Endometrial microvascular endothelial cells (primary cell): ENCODE measurements around the gene PRR5L. TPM values are rescaled to one million over a fixed set of nuclear protein-coding genes. Genes with fewer than 3 reads are reported as not detected.

Source experiments
- in situ Hi-C: cut with HindIII; loops from 2 replicates; pipeline ENCODE4 v1.10.0; 2017; ENCODE audit warnings: low sequenced_read_pairs, low pct_unique_long_range_greater_than_20kb; ENCODE audit errors: inconsistent ontology term
- total RNA-seq: library from RNA; depleted of rRNA; stranded (reverse); fragments of >200 nt; gene quantifications from one replicate; pipeline ENCODE4 v1.2.3, GENCODE V29; 2015; ENCODE audit errors: inconsistent ontology term

Gene PRR5L
- total RNA-seq, 1 donor from 2014 or later: 25.6 TPM

DNA sequence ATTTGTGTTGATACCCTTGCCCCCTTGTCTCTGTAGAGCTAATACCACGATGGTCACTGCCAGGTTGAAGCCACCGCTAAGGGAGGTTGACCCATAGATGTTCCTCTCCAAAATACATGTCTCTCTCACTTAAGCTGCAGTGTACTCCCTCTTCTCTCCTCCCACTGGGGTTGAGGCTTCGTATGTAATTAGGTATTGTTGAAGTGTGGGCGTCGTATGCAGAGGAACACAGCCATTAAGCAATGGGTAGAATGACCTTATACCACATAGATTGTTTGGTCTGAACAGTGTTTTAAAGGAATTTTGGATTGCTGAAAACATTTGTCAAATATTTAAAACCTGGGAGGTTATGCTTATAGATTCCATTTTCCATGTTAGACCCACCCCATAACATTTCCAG is 142.0 kb downstream of the PRR5L start:
- in situ Hi-C loops: no loop called here

DNA sequence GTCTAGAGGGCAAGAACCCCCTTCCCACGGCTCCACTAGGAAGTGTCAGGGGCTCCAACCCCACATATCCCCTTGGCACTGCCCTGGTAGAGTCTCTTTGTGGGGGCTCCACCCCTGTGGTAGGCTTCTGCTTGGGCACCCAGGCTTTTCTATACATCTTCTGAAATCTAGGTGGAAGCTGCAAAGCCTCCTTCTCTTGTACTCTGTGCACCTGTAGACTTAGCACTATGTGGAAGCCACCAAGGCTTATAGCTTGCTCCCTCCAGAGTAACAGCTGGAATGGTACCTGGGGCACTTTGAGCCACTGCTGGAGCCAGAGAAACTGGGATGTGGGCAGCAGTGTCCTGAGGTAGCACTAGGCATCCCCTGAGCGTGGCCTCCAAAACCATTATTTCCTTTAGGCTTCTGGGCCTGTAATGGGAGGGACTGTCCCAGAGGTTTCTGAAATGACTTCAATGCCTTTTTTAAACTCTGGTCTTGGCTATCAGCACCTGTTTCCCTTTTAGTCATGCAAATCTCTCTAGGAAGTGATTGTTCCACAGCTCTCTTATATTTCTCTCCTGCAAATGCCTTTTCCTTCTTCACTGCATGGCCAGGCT is 145.6 kb downstream of the PRR5L start:
- in situ Hi-C loops: no loop called here

DNA sequence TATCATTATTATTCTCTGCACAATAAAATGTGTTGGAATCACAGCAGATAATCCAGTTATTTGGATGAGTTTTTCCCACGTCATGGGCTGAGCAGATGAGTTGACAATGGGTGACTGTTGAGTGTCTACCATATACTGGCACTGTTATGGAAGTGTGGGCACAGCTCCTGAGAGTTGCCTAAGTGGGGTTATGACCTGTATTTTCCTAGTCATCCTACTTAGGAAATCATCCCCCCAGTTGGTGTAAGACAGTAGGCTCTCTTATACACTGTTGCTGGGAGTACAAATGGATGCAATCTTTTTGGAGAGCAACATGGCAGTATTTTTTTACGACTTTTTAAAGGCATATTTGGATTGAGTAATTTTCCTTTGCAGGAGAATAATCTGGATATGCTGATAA is 147.6 kb downstream of the PRR5L start:
- in situ Hi-C loops: no loop called here

DNA sequence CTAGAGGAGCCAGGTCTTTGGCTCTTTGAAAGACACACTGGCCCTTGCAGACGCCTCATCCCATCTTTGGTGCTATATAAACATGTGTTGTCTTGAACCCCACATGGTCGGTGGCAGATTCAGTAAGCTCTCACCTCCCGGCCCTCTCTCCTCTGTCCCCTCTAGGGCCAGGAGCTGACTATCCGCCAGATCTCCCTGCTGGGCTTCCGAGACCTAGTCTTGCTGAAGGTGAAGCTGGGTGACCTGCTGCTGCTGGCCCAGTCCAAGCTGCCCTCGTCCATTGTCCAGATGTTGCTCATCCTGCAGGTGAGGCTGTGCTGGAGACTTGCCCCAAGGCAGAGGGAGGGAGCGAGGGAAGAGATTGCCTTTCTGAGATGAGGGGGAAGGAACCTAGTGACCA is 150.0 kb downstream of the PRR5L start:
- in situ Hi-C loops: no loop called here

DNA sequence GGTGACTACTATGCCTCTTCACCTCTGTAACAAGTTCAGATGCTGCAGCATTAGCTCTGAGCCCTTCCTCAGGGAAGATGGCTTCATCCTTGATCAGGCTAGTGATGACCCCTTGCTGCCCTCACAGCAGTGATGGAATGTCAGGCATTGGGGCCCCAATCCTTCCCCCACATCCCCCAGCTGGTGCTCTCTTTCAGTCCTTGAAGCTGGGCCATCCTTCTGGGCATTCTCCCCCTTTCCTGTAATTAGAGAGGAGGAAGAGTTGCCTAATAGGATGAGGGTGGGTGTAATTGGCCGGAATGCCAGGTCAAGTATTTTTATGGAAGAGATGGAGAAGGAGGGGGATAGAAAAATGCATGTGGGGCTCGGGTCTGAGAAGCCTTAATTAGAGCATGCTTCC is 151.4 kb downstream of the PRR5L start:
- in situ Hi-C loops: no loop called here

DNA sequence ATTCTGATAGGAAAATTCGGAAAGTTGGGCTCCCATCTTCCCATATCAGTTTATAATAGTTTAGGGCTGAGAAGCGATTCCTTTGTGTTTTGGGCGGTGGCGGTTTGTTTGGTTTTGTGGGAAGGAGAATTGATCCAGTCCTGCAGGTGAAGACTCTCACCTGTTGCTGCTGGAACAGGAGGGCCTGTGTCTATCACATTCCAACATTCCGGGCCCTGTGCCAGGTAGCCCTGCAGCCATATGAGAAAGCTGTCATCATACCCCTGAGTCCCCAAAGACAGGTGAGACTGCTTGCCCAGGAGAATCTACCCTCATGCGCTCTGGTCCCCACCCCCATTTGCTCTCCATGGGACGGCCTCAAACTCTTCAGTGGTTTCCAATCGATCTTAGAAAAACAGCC is 151.9 kb downstream of the PRR5L start:
- in situ Hi-C loops: no loop called here

DNA sequence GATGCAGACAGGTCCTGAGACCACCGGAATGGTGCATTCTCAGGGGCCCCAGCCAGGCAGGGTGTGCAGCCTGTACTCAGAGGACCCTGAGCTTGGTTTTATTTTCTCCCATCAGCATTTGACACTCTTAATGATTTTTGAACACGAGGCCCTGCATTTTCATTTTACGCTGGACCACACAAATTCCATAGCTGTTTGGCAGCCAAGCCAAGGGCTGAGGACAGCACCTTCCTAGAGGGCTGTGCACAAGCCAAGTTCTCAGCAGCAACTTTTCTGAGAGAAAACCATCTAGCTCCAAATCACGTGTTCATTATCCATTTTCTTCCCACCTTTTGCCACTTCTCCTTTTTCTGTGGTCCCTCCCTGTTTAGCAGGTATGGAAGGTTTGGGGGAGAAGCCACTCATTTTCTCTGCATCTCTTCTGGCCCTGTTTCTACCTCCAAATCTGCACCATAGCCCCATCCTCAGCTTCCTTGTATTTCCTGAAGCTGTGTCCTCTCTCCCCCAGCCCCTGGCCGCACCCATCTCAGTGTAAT is 153.5 kb downstream of the PRR5L start:
- in situ Hi-C loops: no loop called here

DNA sequence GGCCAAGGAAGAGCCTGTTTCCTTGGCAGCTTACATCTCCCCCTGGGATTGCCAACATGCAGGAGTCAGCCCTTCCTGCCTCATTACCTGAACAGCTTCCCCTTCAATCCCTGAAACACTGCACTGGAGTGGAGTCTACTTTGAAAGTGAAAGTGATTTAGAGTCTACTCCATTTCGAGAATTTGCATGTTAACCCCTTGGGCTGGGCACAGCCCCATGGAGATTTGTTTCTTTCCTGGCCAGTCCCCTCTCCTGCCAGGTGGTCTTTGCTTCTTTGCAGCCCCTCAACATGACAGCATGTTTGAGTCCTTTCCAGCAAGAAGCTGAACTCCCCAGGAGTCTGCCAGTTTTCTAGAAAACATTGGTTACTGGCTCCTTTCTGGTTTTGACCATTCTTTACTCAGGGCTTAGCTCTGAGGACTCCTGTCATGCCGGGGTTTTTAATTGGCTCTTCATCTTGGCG is 154.1 kb downstream of the PRR5L start:
- in situ Hi-C loops: no loop called here

DNA sequence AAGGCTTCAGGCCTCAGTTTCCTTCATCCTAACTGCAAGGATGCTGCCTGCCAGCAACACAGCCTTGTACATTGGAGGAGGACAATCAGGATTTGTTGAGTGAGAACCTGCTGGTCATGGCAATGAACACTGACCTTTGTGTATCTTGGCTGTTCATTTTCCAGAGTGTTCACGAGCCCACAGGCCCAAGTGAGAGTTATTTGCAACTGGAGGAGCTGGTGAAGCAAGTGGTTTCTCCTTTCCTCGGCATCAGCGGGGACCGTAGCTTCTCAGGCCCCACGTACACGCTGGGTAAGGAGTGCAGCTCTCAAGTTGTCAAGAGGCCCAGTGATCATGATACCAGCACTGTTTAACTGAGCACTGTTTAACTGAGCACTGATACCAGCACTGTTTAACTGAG is 155.0 kb downstream of the PRR5L start:
- in situ Hi-C loops: no loop called here

DNA sequence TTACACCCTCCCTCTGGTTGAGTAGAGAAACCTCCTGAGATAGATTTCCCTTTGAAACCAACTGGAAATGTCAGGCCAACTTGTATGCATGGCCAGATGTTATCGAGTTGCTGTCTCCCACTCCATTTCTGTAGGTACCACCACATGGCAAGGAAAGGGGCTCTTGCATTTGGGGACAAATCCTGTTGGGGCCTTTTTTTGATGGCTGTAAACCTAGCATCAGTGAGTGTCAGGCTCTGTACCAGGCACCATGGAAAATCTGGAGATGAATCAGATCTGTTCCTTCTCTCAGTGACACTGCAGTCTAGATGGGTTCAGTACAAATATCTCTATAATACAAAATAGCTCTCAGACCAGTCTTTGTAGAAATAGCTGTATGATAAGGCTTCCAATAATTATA is 155.6 kb downstream of the PRR5L start:
- in situ Hi-C loops: no loop called here

DNA sequence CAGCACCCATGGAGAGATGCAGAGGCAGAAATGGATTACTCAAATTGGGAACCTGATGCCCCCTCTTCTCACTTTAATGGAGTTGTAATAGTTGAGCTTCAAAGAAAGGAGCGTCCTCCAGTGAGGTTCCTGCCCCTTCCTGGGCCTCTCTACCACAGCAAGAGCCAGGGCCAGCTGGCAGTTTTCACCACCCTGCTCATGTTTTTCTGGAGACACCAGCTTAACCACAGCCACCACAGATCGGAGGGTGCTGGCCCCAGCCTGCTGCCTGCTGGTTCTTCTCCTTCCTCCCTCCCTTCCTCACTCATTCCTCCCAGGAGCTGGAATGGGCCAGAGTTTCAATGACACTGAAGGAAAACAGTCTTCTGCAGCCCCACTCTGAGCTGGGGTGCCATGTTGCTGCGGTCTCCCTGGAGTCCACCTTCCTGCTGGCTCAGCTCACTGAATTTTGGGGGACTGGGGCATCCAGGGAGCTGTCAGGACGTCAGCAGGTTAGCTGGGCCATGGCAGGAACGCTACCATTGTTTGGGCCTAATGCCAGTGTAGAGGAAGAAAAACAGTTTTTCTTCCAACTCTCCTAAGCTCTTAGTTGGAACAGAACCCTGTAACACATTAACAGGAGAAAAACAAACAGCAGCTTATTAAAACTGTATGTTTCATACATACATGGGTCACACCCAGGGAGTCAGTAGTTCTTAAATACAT is 156.3 kb downstream of the PRR5L start:
- in situ Hi-C loops: no loop called here

DNA sequence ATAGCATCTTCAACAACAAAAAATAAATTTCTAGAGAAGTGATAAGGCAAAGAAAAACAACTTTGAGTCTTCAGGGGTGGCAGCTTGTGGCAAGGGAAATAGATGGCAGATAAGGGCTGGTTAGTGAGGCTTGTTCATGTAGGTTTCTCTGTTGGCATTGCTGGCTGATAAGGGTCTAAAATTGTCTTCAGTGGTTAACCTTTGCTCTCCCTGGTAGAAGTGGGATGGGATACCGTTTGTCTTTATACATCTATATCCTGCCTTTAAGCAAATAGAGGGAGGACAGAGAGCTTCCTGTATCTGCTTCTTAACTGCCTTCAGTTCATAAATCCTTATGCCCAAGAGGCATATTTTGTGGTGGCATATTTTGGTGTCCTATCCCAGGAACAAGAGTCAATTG is 156.9 kb downstream of the PRR5L start:
- in situ Hi-C loops: no loop called here

DNA sequence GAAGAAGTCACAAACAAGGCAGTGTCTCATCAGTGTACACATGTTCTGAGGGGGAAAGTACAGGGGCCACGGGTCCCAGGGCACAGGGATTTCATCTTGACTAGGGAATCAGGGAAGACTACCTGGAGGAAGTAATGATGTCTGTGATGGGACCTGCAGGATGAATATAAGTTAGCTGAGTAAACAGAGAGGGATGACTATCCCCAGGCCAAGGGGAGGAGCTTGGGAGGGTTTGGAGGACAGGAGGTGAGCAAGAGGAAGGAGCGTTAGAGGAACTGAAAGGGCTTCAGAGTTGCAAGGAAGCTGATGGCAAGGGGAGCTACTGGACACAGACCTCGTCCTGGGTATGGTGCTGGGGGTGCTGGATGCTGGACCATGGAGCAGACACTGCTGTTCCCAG is 157.6 kb downstream of the PRR5L start:
- in situ Hi-C loops: no loop called here

DNA sequence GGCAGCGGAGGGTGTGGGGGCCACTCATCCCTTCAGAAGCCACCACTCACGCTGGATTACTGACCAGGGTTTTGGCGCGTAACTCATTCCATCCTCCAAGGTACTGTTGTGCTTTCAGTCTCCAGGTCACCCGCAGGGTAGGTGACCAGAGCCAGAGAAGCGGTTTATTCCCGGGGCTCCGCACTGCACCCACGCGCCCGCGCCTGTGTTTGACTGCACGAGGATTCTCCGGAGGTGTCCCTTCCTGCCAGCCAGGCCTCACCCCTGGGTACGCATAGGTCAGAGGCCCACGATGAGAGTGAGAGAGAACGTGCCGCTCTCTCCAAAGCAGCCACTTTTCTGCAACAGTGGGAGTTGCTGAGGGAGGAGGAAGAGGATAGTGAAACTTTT is 158.5 kb downstream of the PRR5L start:
- in situ Hi-C loops: no loop called here

DNA sequence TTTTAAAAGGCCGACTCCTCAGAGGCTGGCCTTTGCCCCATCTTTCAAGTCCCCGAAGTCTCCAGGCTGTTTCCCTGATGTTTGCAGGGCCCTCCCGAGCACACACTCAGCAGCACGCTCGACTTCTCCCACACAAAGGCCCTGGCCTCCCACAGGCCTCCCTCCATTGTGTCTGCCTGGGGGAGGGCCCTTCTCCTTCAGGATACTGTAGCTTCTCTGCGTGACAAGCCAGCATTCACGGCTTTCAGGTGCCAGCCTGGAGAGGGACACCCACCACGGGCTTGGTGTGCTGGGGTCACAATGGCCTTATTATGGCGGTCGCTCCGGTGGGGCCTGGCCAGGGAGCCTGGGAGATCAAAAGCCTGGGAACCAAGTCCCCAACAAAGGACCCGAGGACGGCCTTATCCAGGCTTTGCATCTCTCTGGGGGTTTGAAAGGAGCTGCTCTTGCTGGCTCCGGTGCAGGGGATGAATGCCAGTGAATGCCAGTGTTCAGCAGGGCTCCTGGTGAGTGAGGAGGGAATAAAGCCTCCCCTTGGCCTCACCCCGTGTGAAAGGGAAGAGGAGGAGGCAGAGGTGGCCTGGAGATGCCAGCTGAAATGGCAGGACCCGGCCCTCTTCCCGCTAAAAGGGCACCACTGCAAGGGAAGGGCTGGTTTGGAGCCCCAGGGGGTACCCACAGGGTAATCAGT is 159.0 kb downstream of the PRR5L start:
- in situ Hi-C loops: no loop called here

DNA sequence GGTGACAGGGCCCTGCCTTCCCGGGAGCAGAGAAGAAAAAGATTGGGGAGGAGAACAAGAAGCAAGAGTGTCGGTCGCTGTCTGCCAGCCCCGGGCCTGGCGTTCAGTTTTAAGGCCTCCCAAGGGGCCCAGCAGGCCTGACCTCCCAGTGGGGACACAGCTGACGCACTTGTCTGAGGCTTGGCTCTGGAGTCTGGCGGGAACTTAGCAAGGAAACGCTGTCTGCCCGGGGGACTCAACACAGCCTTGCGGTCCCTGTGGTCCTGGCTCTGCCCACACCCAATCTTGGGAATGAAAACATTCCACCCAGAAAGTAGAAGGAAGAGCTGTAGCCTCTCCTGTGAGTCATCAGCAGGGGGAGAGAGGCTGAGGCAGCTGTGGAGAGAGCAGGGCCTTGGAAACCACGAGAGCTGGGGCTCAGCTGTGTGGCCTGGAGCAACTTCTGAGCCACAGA is 159.6 kb downstream of the PRR5L start:
- in situ Hi-C loops: no loop called here

DNA sequence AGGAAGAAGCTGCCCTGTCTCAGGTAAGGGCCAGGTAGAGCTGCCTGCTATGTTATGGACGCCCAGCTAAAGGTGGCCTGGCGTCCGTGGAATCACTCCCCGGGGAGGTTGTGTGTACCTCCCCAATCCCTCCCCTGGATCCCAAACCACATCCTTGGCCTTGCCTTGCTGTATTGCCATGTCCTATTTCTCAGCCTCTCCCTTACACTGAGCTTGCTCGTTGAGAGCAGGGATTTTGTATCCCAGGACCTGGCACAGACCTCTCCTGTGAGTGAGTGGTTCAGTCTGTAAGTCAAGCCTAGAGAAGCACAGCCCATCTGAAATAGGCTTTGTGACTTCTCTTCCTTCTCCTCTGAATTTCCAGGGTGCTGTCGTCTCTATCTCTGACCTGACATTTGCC is 160.1 kb downstream of the PRR5L start:
- in situ Hi-C loops: no loop called here

DNA sequence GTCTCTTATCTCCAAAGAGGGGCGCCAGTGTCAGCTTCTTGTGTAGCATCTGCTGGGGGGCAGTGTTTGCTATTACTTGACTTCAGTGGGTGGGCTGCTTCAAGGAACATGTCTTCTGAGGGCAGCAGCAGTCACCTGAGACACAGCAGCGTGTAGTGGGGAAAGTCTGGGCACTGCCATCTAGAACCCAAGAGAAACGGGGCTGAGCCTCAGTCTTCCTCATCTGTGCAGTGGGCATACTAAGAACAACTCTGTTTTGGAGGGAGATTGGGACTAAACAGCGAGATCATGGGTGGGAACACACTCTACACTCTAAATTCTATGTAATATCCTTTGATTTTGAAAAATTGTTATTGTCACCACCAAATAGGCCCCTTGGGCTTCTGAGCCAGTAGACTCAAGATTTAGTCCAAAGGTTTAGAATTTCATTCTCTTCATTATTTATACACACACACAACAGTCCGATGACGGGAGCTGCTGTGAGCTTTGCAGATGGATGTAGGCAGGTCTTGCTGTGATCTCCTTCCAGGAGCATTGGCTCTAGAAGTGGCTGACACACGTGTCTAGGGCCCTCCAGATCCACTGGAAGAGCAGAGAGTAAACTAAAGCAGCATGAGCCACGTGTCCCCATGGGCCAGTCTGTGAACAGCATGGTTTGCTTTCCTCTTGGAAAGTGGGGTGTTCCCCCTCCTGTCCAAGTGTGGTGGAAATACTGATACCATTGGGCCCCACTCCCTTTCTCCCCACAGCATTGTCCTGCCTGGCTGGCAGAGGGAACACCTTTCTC is 162.2 kb downstream of the PRR5L start:
- in situ Hi-C loops: no loop called here

DNA sequence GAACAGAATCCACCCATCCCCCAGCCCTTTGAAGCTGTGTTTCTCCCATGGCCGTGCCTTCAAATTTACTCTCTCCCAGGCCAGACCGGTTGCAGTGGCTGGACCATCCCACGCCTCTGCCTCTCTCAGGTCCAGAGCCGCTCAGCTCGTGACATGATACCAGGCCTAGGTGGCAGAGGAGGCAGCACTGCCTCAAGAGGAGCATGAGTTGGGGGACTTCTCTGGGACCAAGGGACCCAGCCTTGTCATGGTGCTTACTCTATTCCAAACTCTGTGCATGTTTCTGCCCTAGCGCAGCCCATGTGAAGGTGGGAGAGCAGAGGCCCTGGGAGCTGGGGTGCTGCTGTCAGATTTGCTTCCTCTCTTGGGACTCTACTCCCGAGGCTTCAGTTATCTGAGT is 163.0 kb downstream of the PRR5L start:
- in situ Hi-C loops: no loop called here
